Measurements from ENCODE around the gene NFIA. TPM values are rescaled to one million over a fixed set of nuclear protein-coding genes. Genes with fewer than 3 reads are reported as not detected.
A peak's percentile ranks its signal among the peaks of the same experiment; 100 is the strongest.
"Not testable (repeated sequence)": the region's sequence is repeated elsewhere in the genome, so short reads cannot be mapped to it uniquely, and the experiment has no call there.

Gene NFIA
- total RNA-seq, 1 experiment from 2014 or later, result 12.6 TPM

- no peak for DNase-seq (ENCODE audit: low read depth, low spot score)
- in situ Hi-C loops (cut with HindIII; ENCODE audit: low pct_unique_long_range_greater_than_20kb, low sequenced_read_pairs), result no loop called here
These were observed 179.2 kb downstream of the NFIA start for GRCh38 chr1:61261595-61261994.

GRCh38 chr1:61263905-61264824 is 181.8 kb downstream of the NFIA start:
- in situ Hi-C loops (cut with HindIII; ENCODE audit: low pct_unique_long_range_greater_than_20kb, low sequenced_read_pairs), result no loop called here
- DNase-seq (ENCODE audit: low read depth, low spot score), result no peak

DNA sequence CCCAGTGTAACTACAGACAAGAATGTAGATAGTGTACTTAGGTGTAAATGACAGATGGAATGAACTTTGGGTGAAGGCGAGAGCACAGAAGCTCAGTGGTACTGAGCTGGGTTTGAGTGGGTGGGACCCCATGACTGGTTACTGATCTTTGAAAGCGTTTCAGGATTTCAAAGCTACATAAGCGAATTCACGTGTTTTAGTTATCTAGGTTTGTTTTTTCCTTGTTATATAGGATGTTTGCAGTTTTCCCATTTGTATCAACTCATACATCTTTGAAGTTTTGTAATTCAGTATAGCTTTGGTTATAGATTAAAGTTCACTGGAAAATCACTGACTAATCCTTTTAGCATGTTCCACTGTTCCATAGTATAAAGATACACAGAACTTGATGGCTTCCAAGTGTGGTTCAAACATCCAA is 182.5 kb downstream of the NFIA start:
- in situ Hi-C loops (cut with HindIII; ENCODE audit: low pct_unique_long_range_greater_than_20kb, low sequenced_read_pairs), result no loop called here
- DNase-seq (ENCODE audit: low read depth, low spot score), result no peak

GRCh38 chr1:61265665-61266064 is 183.3 kb downstream of the NFIA start:
- in situ Hi-C loops (cut with HindIII; ENCODE audit: low pct_unique_long_range_greater_than_20kb, low sequenced_read_pairs), result no loop called here
- DNase-seq (ENCODE audit: low read depth, low spot score), result no peak

- in situ Hi-C loops (cut with HindIII; ENCODE audit: low pct_unique_long_range_greater_than_20kb, low sequenced_read_pairs), result no loop called here
- DNase-seq (ENCODE audit: low read depth, low spot score), result no peak
These were observed 184.4 kb downstream of the NFIA start for GRCh38 chr1:61266738-61267137.

DNA sequence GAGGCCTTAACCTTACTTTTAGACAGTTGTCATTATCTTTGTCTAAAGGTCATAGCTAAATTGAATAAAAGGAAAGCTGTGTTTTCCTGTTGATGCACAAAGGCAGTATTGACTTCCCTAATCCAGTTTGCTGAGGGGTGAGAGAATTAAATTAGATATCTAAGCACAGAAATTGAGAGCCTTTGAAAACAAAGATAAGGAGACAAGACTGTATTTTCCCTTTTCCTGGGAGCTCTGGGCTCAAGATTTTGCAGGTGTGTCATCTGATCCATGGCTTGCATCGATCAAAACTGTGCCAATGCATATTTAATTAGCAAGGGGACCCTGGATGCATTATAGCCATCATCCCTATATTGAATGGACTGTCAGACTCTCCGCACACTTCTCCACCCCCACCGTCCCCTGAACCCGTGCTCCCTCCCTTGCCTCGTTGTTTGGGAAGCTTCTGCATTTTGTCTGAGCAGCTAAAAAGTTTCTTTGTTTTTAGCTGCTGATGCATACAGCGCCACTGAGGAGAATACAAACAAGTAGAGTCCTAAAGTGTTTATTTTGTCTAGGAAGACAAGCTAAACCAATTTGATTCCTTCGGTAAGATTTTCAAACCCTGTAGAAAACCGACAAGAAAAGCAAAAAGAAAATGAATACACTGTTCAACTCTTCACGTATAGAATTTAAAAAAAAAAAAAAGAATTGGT is 186.3 kb downstream of the NFIA start:
- in situ Hi-C loops (cut with HindIII; ENCODE audit: low pct_unique_long_range_greater_than_20kb, low sequenced_read_pairs), result no loop called here
- DNase-seq (ENCODE audit: low read depth, low spot score), result peak; percentile 27

DNA sequence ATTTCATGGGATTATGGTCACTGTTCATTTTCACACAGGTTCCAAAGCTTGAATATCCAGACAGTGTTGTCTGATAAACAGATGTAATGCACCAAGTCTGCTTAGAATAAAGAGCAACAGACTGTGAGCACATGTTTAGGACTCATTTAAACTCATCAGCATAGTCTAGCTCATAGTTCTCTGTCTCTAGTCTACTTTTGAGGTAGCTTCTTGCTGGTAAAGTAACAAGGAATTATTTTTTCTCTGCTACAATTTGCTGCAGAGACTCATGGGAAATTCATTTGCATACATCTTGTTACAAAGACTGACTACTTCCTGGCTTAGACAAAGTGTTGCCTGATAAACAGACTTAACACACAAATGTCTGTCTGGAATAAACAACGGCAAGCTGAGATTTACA is 187.2 kb downstream of the NFIA start:
- in situ Hi-C loops (cut with HindIII; ENCODE audit: low pct_unique_long_range_greater_than_20kb, low sequenced_read_pairs), result no loop called here
- no peak for DNase-seq (ENCODE audit: low read depth, low spot score)

DNA sequence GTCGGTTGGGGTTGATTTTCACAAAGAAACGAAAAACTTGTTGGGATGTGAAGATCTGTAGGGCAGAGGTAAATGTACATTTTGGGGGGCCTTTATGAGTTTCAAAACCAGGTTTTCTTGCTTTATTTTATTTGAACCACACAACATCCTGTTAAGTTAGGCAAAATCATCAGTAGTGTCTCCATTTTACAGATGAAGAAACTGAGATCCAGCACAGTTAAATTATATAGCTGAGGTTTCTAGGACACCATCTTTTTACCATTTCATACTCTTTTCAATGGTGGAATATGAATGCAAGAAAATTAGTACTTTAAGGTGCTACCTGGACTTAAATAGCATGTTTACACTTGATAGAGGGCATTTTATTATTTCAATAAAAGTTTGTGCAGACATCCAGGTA is 187.7 kb downstream of the NFIA start:
- DNase-seq (ENCODE audit: low read depth, low spot score), result no peak
- in situ Hi-C loops (cut with HindIII; ENCODE audit: low pct_unique_long_range_greater_than_20kb, low sequenced_read_pairs), result no loop called here

GRCh38 chr1:61270761-61271411 is 188.5 kb downstream of the NFIA start:
- in situ Hi-C loops (cut with HindIII; ENCODE audit: low pct_unique_long_range_greater_than_20kb, low sequenced_read_pairs), result no loop called here
- no peak for DNase-seq (ENCODE audit: low read depth, low spot score)

GRCh38 chr1:61271412-61271789 is 189.0 kb downstream of the NFIA start:
- in situ Hi-C loops (cut with HindIII; ENCODE audit: low pct_unique_long_range_greater_than_20kb, low sequenced_read_pairs), result no loop called here
- no peak for DNase-seq (ENCODE audit: low read depth, low spot score)

DNA sequence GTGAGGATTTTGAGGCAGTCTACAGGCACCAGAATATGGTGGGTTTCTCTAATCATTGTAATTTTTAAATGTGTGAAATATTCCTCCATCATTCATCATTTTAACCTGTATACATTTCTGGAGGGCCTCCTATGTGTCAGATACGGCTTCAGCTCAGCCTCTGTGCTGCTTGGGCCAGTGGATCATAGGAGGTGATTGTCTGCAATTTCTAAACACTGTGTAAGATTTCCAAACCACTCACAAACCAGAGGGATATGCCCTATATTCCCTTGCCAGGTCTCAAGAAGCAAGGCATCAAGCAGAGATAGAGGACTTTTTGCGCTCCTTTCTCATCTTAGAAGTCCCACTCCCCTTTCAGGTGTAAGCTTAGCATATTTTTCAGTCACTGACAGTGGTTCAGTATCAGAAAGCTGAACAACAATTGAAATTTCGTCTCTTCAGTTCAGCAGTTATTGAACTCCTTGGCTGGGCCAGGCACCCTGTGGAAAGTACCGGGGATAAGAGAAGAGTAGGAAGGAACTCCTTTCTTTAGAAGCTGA is 190.9 kb downstream of the NFIA start:
- DNase-seq (ENCODE audit: low read depth, low spot score), result no peak
- in situ Hi-C loops (cut with HindIII; ENCODE audit: low pct_unique_long_range_greater_than_20kb, low sequenced_read_pairs), result no loop called here

GRCh38 chr1:61273861-61274260 is 191.5 kb downstream of the NFIA start:
- no peak for DNase-seq (ENCODE audit: low read depth, low spot score)
- in situ Hi-C loops (cut with HindIII; ENCODE audit: low pct_unique_long_range_greater_than_20kb, low sequenced_read_pairs), result no loop called here

- in situ Hi-C loops (cut with HindIII; ENCODE audit: low pct_unique_long_range_greater_than_20kb, low sequenced_read_pairs), result no loop called here
- DNase-seq (ENCODE audit: low read depth, low spot score), result no peak
These were observed 192.6 kb downstream of the NFIA start for GRCh38 chr1:61274939-61275338.

GRCh38 chr1:61276246-61276645 is 193.9 kb downstream of the NFIA start:
- no peak for DNase-seq (ENCODE audit: low read depth, low spot score)
- in situ Hi-C loops (cut with HindIII; ENCODE audit: low pct_unique_long_range_greater_than_20kb, low sequenced_read_pairs), result no loop called here

DNA sequence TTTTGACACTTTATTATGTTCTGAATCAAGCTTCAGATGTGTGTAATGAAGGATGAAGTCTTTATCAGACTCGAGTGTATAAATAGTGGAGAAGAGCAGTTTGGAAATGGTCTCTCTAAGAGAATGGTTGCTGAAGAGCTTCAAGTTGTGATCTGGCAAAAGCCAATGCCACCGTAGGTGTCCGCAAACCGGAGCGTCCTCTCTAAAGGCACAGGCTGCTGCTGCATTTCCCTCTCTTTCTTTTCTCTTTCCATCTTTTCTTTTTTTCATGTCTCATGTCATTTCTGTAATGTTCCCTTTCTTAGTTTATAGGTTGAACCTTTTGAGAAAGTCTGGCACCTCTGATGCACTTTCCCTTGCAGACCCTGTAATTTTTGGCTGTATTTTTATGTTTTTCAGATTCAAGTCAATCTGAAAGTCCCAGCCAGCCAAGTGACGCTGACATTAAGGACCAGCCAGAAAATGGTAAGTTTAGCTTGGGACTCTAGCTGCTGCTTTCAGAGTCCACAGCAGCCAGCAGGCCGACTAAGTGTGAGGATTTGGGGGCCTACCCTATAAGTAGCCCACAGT is 194.8 kb downstream of the NFIA start:
- in situ Hi-C loops (cut with HindIII; ENCODE audit: low pct_unique_long_range_greater_than_20kb, low sequenced_read_pairs), result no loop called here
- DNase-seq (ENCODE audit: low read depth, low spot score), result no peak

DNA sequence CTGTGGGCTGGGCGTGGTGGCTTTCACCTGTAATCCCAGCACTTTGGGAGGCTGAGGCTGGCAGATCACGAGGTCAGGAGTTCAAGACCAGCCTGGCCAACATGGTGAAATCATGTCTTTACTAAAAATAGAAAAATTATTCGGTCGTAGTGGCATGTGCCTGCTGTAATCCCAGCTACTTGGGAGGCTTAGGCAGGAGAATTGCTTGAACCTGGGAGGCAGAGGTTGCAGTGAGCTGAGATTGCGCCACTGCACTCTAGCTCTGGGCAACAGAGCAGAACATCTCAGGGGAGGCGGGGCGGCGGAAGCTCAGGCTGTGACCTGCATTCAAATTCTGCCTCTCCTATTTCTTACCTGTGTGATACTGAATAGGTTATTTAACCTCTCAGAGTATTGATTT is 196.1 kb downstream of the NFIA start:
- in situ Hi-C loops (cut with HindIII; ENCODE audit: low pct_unique_long_range_greater_than_20kb, low sequenced_read_pairs); DNase-seq (ENCODE audit: low read depth, low spot score): not testable (repeated sequence)

DNA sequence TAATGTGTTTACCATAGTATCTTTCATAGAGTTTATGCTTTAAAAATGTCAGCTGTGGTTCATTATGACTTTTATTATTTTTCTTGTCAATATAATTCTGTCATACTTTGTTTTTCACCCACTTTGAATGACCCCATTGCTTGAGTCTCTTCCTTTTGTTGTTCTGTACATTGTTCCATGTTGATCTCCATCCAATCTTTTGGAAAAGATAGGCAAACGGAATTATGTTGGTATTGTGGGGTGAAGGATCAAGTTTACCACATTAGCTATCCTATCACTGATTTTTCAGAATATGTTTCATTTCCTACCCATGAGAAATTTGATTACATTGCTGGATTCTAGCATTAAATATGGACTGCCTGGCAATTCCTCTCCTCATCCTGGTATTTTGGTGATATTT is 196.6 kb downstream of the NFIA start:
- DNase-seq (ENCODE audit: low read depth, low spot score), result no peak
- in situ Hi-C loops (cut with HindIII; ENCODE audit: low pct_unique_long_range_greater_than_20kb, low sequenced_read_pairs), result no loop called here

DNA sequence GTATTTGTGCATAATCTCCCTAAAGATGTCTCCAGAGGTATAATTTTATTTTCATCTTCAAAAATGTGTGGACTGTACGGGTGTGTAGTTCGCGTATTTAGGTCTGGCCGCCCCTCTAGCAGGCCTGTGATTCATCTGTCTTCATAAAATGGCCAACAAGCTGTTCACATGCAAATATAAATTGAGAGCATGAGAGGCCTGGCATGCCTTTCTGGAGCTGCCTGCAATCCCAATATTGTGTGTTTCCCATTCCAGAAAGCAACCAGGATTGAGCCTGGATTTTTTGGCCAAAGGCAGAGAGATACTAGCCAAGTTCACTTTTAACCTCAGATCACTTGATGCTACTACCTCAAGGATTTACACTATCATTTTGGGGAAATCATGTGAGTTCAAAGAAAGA is 197.2 kb downstream of the NFIA start:
- DNase-seq (ENCODE audit: low read depth, low spot score), result no peak
- in situ Hi-C loops (cut with HindIII; ENCODE audit: low pct_unique_long_range_greater_than_20kb, low sequenced_read_pairs), result no loop called here

All from SK-MEL-5 (cell line).